HCT116 (cell line): ENCODE results near the gene POC1B. TPM values are rescaled to one million over a fixed set of nuclear protein-coding genes. Genes with fewer than 3 reads are reported as not detected.

Experiments used
- ATAC-seq: fragments of 200-7000 bp; cut with Tn5 transposase; 2 replicates; pipeline ENCODE4 v1.9.1; 2020; ENCODE audit warnings: mild to moderate bottlenecking, moderate library complexity
- BruUV-seq: library from RNA; stranded (reverse); fragments of 400-500 nt; replicated peaks from 2 replicates; lab custom pipeline; 2021; lab: Mats Ljungman, UMichigan
- CTCF ChIA-PET: fragments of 300-600 bp; sonication (Branson Sonifier 250); formaldehyde crosslinking; loops from one replicate; lab custom pipeline; 2021; ENCODE audit warnings: antibody characterized with exemption; lab: Charles Lee
- POLR2A ChIA-PET: fragments of 300-600, 350-600 bp; sonication (Branson Sonifier 250); formaldehyde crosslinking; loops from one replicate; lab custom pipeline; 2021; ENCODE audit warnings: antibody characterized with exemption; lab: Charles Lee
- RAD21 ChIA-PET, 2 experiments: fragments of 300-600 bp; sonication (Branson Sonifier 250); formaldehyde crosslinking; loops; one replicate each; lab custom pipeline; 2023; ENCODE audit warnings: low total read pairs in 2 of 2; ENCODE audit not compliant: uncharacterized antibody in 2 of 2, unreplicated experiment in 2 of 2, low non-redundant PET in 1 of 2; lab: Charles Lee
- DNase-seq: peaks from one replicate; pipeline ENCODE4 v3.0.0-alpha.2; 2010; ENCODE audit warnings: low read depth, low spot score
- H2AFZ ChIP-seq: fragments of 200-600 bp; shearing (Covaris generic), sonication (generic); 2 replicates; pipeline ENCODE4 v1.6.1; 2017; ENCODE audit warnings: low read depth, mixed run types, mixed read lengths, antibody characterized with exemption, low read length; ENCODE audit not compliant: poor library complexity, severe bottlenecking
- H3K27ac ChIP-seq: 2 replicates; pipeline ENCODE4 v1.5.1; 2012; ENCODE audit warnings: low read depth, low read length
- H3K27me3 ChIP-seq: fragments of 200-600 bp; sonication (generic); 2 replicates; pipeline ENCODE4 v1.6.1; 2016; ENCODE audit warnings: mixed run types, low read length, mixed read lengths; ENCODE audit not compliant: insufficient read depth
- H3K36me3 ChIP-seq, 2 experiments: fragments of 200-500 bp in 1 of 2; fragments of 200-600 bp in 1 of 2; sonication (Bioruptor generic) in 1 of 2; sonication (generic) in 1 of 2; 2 replicates each; pipeline versions ENCODE4 v1.5.1 to v1.6.1; 2014 to 2016; ENCODE audit warnings: low read length in 2 of 2, inconsistent platforms in 1 of 2, mixed read lengths in 1 of 2, mixed run types in 1 of 2; ENCODE audit not compliant: insufficient read depth in 2 of 2, control insufficient read depth in 1 of 2
- H3K4me1 ChIP-seq, 2 experiments: fragments of 200-600 bp in 1 of 2; sonication (generic) in 1 of 2; 2 replicates each; pipeline versions ENCODE4 v1.5.1 to v1.6.1; 2012 to 2017; ENCODE audit warnings: low read length in 2 of 2, inconsistent platforms in 1 of 2, mild to moderate bottlenecking in 1 of 2, mixed read lengths in 1 of 2, mixed run types in 1 of 2, moderate library complexity in 1 of 2; ENCODE audit not compliant: insufficient read depth in 2 of 2, control insufficient read depth in 1 of 2
- H3K4me2 ChIP-seq: fragments of 200-600 bp; sonication (generic); 2 replicates; pipeline ENCODE4 v1.6.1; 2017; ENCODE audit warnings: mixed run types, low read length, mixed read lengths
- H3K4me3 ChIP-seq, 2 experiments: fragments of 200-600 bp in 1 of 2; sonication (generic) in 1 of 2; replicated peaks in 1 of 2; 2 replicates each; pipeline ENCODE4 v1.5.1; 2011 to 2016; ENCODE audit warnings: low read length in 2 of 2, control low read depth in 1 of 2, low read depth in 1 of 2, mild to moderate bottlenecking in 1 of 2, mixed read lengths in 1 of 2, mixed run types in 1 of 2
- H3K79me2 ChIP-seq: fragments of 200-600 bp; sonication (generic); 2 replicates; pipeline ENCODE4 v1.6.1; 2017; ENCODE audit warnings: mild to moderate bottlenecking, mixed run types, low read length, moderate library complexity, mixed read lengths; ENCODE audit not compliant: insufficient read depth
- H3K9ac ChIP-seq: fragments of 200-600 bp; sonication (generic); 2 replicates; pipeline ENCODE4 v1.6.1; 2016; ENCODE audit warnings: low read length, mixed read lengths
- H3K9me2 ChIP-seq: fragments of 200-600 bp; sonication (generic), shearing (Covaris generic); 2 replicates; pipeline ENCODE4 v1.6.1; 2017; ENCODE audit warnings: mixed run types, mild to moderate bottlenecking, moderate library complexity; ENCODE audit not compliant: insufficient read depth
- H3K9me3 ChIP-seq, 2 experiments: fragments of 200-500 bp in 1 of 2; fragments of 200-600 bp in 1 of 2; sonication (Bioruptor generic) in 1 of 2; sonication (generic) in 1 of 2; 2 replicates each; pipeline ENCODE4 v1.6.1; 2014 to 2017; ENCODE audit warnings: low read length in 2 of 2, mixed read lengths in 2 of 2, inconsistent platforms in 1 of 2, low read depth in 1 of 2, mild to moderate bottlenecking in 1 of 2, mixed run types in 1 of 2, moderate library complexity in 1 of 2; ENCODE audit not compliant: control insufficient read depth in 1 of 2, insufficient read depth in 1 of 2
- H4K20me1 ChIP-seq: fragments of 200-600 bp; sonication (generic), shearing (Covaris generic); 2 replicates; pipeline ENCODE4 v1.6.1; 2017; ENCODE audit warnings: mixed run types, mild to moderate bottlenecking, moderate library complexity; ENCODE audit not compliant: insufficient read depth
- CBX3 ChIP-seq: IDR thresholded peaks from 2 replicates; pipeline ENCODE4 v1.6.1; 2012; ENCODE audit warnings: low read depth
- EZH2 ChIP-seq: fragments of 200-600 bp; sonication (generic); IDR thresholded peaks from 2 replicates; pipeline ENCODE4 v1.6.1; 2017; ENCODE audit warnings: antibody characterized with exemption, mixed run types
- EZH2phosphoT487 ChIP-seq: fragments of 200-600 bp; IDR thresholded peaks from 2 replicates; pipeline ENCODE4 v1.6.1; 2018; ENCODE audit warnings: antibody characterized with exemption, borderline replicate concordance
- FOSL1 ChIP-seq: IDR thresholded peaks from 2 replicates; pipeline ENCODE4 v1.6.1; 2012; ENCODE audit warnings: low read depth
- JUND ChIP-seq: IDR thresholded peaks from 2 replicates; pipeline ENCODE4 v1.6.1; 2012
- POLR2A ChIP-seq: IDR thresholded peaks from 2 replicates; pipeline ENCODE4 v1.7.0; 2011; ENCODE audit warnings: borderline replicate concordance; ENCODE audit not compliant: insufficient read depth, insufficient read length; ENCODE audit errors: extremely low read depth
- POLR2AphosphoS5 ChIP-seq: IDR thresholded peaks from 2 replicates; pipeline ENCODE4 v1.6.1; 2011; ENCODE audit warnings: mild to moderate bottlenecking, low read depth, low read length, moderate library complexity
- RAD21 ChIP-seq: IDR thresholded peaks from 2 replicates; pipeline ENCODE4 v1.6.1; 2012; ENCODE audit warnings: low read depth, mild to moderate bottlenecking
- REST ChIP-seq: IDR thresholded peaks from 2 replicates; pipeline ENCODE4 v1.6.1; 2012; ENCODE audit warnings: low read depth
- SIN3A ChIP-seq: IDR thresholded peaks from 2 replicates; pipeline ENCODE4 v1.6.1; 2012; ENCODE audit warnings: low read depth
- SP1 ChIP-seq: IDR thresholded peaks from 2 replicates; pipeline ENCODE4 v1.6.1; 2012; ENCODE audit warnings: low read depth
- SRF ChIP-seq: IDR thresholded peaks from 2 replicates; pipeline ENCODE4 v1.6.1; 2012; ENCODE audit warnings: low read depth
- ZFX ChIP-seq: fragments of 450-650 bp; IDR thresholded peaks from 2 replicates; pipeline ENCODE4 v1.6.1; 2017
- ZNF274 ChIP-seq: fragments of 200-500 bp; sonication (Bioruptor generic); IDR thresholded peaks from 2 replicates; pipeline ENCODE4 v1.6.1; 2014; ENCODE audit warnings: mild to moderate bottlenecking, low read depth, low read length, inconsistent platforms
- intact Hi-C: fragments of 100-400 bp; cut with micrococcal nuclease; formaldehyde crosslinking; loops from 2 replicates; pipeline ENCODE4 v1.10.0; 2022
- total RNA-seq: library from RNA; stranded (reverse); gene quantifications from one replicate; pipeline ENCODE4 v1.2.1, GENCODE V29; 2021; ENCODE audit not compliant: unreplicated experiment
- TF ChIP-seq, protein P1 (sequence below): IDR thresholded peaks from 2 replicates; pipeline ENCODE4 v1.6.1; 2011; ENCODE audit warnings: mild to moderate bottlenecking, low read length, moderate library complexity; ENCODE audit not compliant: insufficient replicate concordance; ENCODE audit errors: extremely low read depth

POC1B gene
- total RNA-seq, 1 experiment from 2014 or later = 14.3 TPM

- TF ChIP-seq POLR2AphosphoS5 (no peak), RAD21 (no peak), POLR2A (no peak), CBX3 (no peak), SIN3A (no peak), ZNF274 (no peak), ZFX (no peak), SRF (no peak)
Observed at GRCh38 chr12:89416049-89416792, 109.6 kb downstream of the POC1B start (continued).

- no peaks in the 10 kb centered on the region for H3K79me2 ChIP-seq
- H4K20me1 ChIP-seq = no peaks in the 10 kb centered on the region
- TF ChIP-seq CBX3 (no peak), ZNF274 (no peak), EZH2phosphoT487 (no peak), SIN3A (no peak), JUND (no peak), EZH2 (no peak), SP1 (no peak), SRF (no peak), FOSL1 (no peak), REST (no peak)
- TF ChIP-seq, protein P1, sequence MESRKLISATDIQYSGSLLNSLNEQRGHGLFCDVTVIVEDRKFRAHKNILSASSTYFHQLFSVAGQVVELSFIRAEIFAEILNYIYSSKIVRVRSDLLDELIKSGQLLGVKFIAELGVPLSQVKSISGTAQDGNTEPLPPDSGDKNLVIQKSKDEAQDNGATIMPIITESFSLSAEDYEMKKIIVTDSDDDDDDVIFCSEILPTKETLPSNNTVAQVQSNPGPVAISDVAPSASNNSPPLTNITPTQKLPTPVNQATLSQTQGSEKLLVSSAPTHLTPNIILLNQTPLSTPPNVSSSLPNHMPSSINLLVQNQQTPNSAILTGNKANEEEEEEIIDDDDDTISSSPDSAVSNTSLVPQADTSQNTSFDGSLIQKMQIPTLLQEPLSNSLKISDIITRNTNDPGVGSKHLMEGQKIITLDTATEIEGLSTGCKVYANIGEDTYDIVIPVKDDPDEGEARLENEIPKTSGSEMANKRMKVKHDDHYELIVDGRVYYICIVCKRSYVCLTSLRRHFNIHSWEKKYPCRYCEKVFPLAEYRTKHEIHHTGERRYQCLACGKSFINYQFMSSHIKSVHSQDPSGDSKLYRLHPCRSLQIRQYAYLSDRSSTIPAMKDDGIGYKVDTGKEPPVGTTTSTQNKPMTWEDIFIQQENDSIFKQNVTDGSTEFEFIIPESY = no peak
- no peak for ATAC-seq
- H3K27me3 ChIP-seq = no peaks in the 10 kb centered on the region
- RAD21 ChIA-PET = no interaction called here
- intact Hi-C loops = no loop called here
- DNase-seq = no peak
- CTCF ChIA-PET = no interaction called here
- POLR2A ChIA-PET = no interaction called here
- no peak overlapping the region for H2AFZ ChIP-seq
- H3K9ac ChIP-seq = no peak overlapping the region
- no peaks in the 10 kb centered on the region for H3K9me3 ChIP-seq
- H3K9me2 ChIP-seq = no peaks in the 10 kb centered on the region
- no peaks in the 10 kb centered on the region for H3K36me3 ChIP-seq
- H3K4me1 ChIP-seq = no peaks in the 10 kb centered on the region
- no peak overlapping the region for H3K4me3 ChIP-seq
- no peak overlapping the region for H3K27ac ChIP-seq
- no TSS peak for BruUV-seq
- no peak overlapping the region for H3K4me2 ChIP-seq
Observed at GRCh38 chr12:89414851-89415250, 111.0 kb downstream of the POC1B start.
